CD4-positive, alpha-beta memory T cell (primary cell): Measurements from ENCODE around the gene RBBP8. TPM values are rescaled to one million over a fixed set of nuclear protein-coding genes. Genes with fewer than 3 reads are reported as not detected.
"Not testable (repeated sequence)": the region's sequence is repeated elsewhere in the genome, so short reads cannot be mapped to it uniquely, and the experiment has no call there.

Source experiments
- CTCF ChIA-PET: fragments of 350-600 bp; sonication (Branson Sonifier 250); formaldehyde crosslinking; loops from one replicate; lab custom pipeline; 2021; ENCODE audit warnings: inconsistent platforms; ENCODE audit not compliant: partially characterized antibody; lab: Charles Lee
- POLR2A ChIA-PET: fragments of 350-600 bp; sonication (Branson Sonifier 250); formaldehyde crosslinking; loops from one replicate; lab custom pipeline; 2021; ENCODE audit not compliant: partially characterized antibody; lab: Charles Lee
- DNase-seq, 5 donors: peaks; one replicate each; pipeline versions ENCODE4 v3.0.0 to v3.0.0-alpha.2; 2020 to 2022; ENCODE audit warnings: mixed read lengths in 1 of 5
- H3K27ac ChIP-seq: one replicate; pipeline ENCODE4 v1.7.0; 2013; ENCODE audit warnings: low read depth, low read length
- H3K27me3 ChIP-seq: 2 replicates; pipeline ENCODE4 v1.7.0; 2013; ENCODE audit warnings: mild to moderate bottlenecking, low read length, moderate library complexity; ENCODE audit not compliant: insufficient read depth
- H3K36me3 ChIP-seq: 2 replicates; pipeline ENCODE4 v1.7.0; 2013; ENCODE audit warnings: mild to moderate bottlenecking, low read length, moderate library complexity; ENCODE audit not compliant: insufficient read depth
- H3K4me1 ChIP-seq: 2 replicates; pipeline ENCODE4 v1.7.0; 2013; ENCODE audit warnings: mild to moderate bottlenecking, low read length, moderate library complexity; ENCODE audit not compliant: insufficient read depth
- H3K4me3 ChIP-seq, 2 donors: one replicate each; pipeline ENCODE4 v1.7.0; 2013; ENCODE audit warnings: low read length in 2 of 2, mild to moderate bottlenecking in 1 of 2
- H3K9me3 ChIP-seq, 2 donors: one replicate each; pipeline ENCODE4 v1.7.0; 2013; ENCODE audit warnings: low read length in 2 of 2, control low read depth in 1 of 2; ENCODE audit not compliant: control insufficient read depth in 1 of 2
- H3K27ac Mint-ChIP-seq, 7 donors: one replicate each; pipeline ENCODE4 v1.8.0; 2020 to 2021; ENCODE audit warnings: mixed read lengths in 7 of 7, mild to moderate bottlenecking in 6 of 7, inconsistent platforms in 3 of 7, moderate library complexity in 3 of 7
- H3K27me3 Mint-ChIP-seq, 2 donors: one replicate each; pipeline ENCODE4 v1.8.0; 2020 to 2021; ENCODE audit warnings: mixed read lengths in 2 of 2
- H3K36me3 Mint-ChIP-seq, 2 donors: one replicate each; pipeline ENCODE4 v1.8.0; 2020 to 2021; ENCODE audit warnings: mixed read lengths in 2 of 2, inconsistent platforms in 1 of 2, mild to moderate bottlenecking in 1 of 2
- H3K4me1 Mint-ChIP-seq, 4 donors: one replicate each; pipeline ENCODE4 v1.8.0; 2020 to 2021; ENCODE audit warnings: mixed read lengths in 4 of 4, mild to moderate bottlenecking in 1 of 4
- H3K4me3 Mint-ChIP-seq, 8 donors: one replicate each; pipeline ENCODE4 v1.8.0; 2020 to 2021; ENCODE audit warnings: mixed read lengths in 8 of 8, mild to moderate bottlenecking in 7 of 8, moderate library complexity in 6 of 8, inconsistent platforms in 3 of 8
- H3K9me3 Mint-ChIP-seq, 8 donors: one replicate each; pipeline ENCODE4 v1.8.0; 2020 to 2021; ENCODE audit warnings: mixed read lengths in 8 of 8, mild to moderate bottlenecking in 5 of 8, inconsistent platforms in 3 of 8, moderate library complexity in 1 of 8
- intact Hi-C: fragments of 100-400 bp; cut with micrococcal nuclease; formaldehyde crosslinking; loops from one replicate; pipeline ENCODE4 v1.15.1; 2023
- polyA plus RNA-seq, 2 donors: library from polyadenylated mRNA; unstranded; fragments of 300-500 nt; fragmentation: Illumina TruSeq; gene quantifications; one replicate each; pipeline ENCODE4 v1.2.3, GENCODE V29; 2021
- total RNA-seq, 2 experiments: library from RNA; stranded (reverse); gene quantifications; one replicate each; pipeline ENCODE4 v1.2.3, GENCODE V29; 2021

The RBBP8 gene
- total and polyA plus RNA-seq, 4 experiments from 2014 or later = 1.4 to 3.0 (median 2.5) TPM

DNA sequence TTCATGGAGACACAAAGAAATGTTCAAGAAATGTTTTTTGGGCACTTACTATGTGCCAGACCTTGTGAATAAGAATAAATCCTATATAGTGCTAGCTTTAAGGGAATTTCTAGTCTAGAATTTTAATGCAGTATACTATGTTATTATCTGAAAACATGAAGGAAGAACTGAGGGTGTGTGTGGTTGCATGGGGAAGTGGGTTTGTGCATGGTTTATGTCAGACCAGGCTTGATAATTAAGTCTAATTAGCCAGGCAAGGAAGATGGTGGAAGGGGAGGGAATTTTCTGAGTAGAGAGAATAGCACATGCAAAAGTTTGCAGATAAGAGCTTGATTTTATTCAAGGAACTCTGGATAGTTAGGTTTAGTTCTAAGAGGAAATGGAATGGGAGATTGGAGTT lies 6.5 kb downstream of the RBBP8 start:
- Mint-ChIP-seq H3K4me3 (no peak overlapping the region), H3K27me3 (no peaks in the 10 kb centered on the region), H3K9me3 (no peaks in the 10 kb centered on the region), H3K36me3 (no peaks in the 10 kb centered on the region), H3K4me1 (peaks cover 0 to 2% (median 0%) of the 10 kb centered on the region in 4 donors), H3K27ac (no peak overlapping the region)
- POLR2A ChIA-PET = no interaction called here
- no peaks in the 10 kb centered on the region for H3K36me3 ChIP-seq
- H3K4me1 ChIP-seq = no peaks in the 10 kb centered on the region
- H3K27me3 ChIP-seq = no peaks in the 10 kb centered on the region
- intact Hi-C loops = no loop called here
- H3K4me3 ChIP-seq = no peak overlapping the region
- CTCF ChIA-PET = interaction anchor here (0.7 kb wide), 1 partner anchor 12 kb away, joined by 3 read pairs; no protein-coding TSS in a partner anchor
- no peak overlapping the region for H3K27ac ChIP-seq
- no peaks in the 10 kb centered on the region for H3K9me3 ChIP-seq
- DNase-seq = no peak

DNA sequence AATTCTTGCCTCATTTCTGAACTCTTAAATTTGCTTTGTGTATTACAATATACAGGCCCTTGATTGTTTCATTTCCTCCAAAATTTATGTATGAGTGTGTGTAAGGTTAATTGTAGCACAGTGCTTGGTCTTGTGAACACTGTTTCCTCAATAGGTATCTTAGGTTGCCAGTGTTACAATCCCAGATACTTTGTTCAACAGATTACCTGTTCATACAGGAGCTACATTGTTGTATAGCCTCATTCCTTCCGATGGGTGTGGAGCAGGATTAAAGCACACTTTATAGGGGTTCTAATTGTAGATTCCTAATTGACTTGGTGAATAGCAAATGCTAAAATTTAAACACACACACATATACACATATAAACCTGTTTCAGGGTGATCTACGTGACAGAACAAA lies 10.7 kb downstream of the RBBP8 start:
- ChIA-PET POLR2A (no interaction called here), CTCF (no interaction called here)
- no peak for DNase-seq
- no peak overlapping the region for H3K27ac Mint-ChIP-seq
- intact Hi-C loops = no loop called here
- Histone ChIP-seq H3K4me1 (no peaks in the 10 kb centered on the region), H3K4me3 (no peak overlapping the region), H3K36me3 (no peaks in the 10 kb centered on the region), H3K9me3 (no peaks in the 10 kb centered on the region), H3K27me3 (no peaks in the 10 kb centered on the region), H3K27ac (no peak overlapping the region)
- no peaks in the 10 kb centered on the region for H3K27me3 Mint-ChIP-seq
- H3K9me3 Mint-ChIP-seq = no peaks in the 10 kb centered on the region
- H3K4me3 Mint-ChIP-seq = no peak overlapping the region
- no peaks in the 10 kb centered on the region for H3K36me3 Mint-ChIP-seq
- H3K4me1 Mint-ChIP-seq = peaks cover 0 to 2% (median 0%) of the 10 kb centered on the region in 4 donors

DNA sequence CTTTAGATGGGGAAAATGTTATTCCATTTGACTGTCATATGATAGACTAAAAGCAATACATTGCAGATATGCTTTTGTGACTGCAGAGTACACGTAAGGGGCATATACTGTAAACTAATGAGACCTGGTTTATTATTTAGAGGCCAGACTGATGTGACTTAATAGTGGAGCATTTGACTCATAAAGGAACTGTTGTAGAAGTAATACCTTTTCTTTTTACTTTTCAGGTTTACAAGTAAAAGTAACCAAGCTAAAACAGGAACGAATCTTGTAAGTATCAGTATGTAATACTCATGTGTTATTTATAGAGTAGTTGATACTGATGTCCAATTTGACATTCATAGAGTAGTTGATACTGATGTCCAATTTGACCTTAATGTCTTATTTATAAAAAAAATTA lies 13.1 kb downstream of the RBBP8 start:
- H3K4me1 ChIP-seq = no peaks in the 10 kb centered on the region
- DNase-seq = no peak
- CTCF ChIA-PET = interaction anchor here (2.1 kb wide), 1 partner anchor 11 kb away, joined by 5 read pairs; no protein-coding TSS in a partner anchor
- H3K9me3 Mint-ChIP-seq = no peaks in the 10 kb centered on the region
- H3K4me1 Mint-ChIP-seq = no peaks in the 10 kb centered on the region
- intact Hi-C loops = no loop called here
- H3K4me3 ChIP-seq = no peak overlapping the region
- H3K27me3 ChIP-seq = no peaks in the 10 kb centered on the region
- no peaks in the 10 kb centered on the region for H3K36me3 ChIP-seq
- H3K27me3 Mint-ChIP-seq = no peaks in the 10 kb centered on the region
- H3K9me3 ChIP-seq = no peaks in the 10 kb centered on the region
- POLR2A ChIA-PET = no interaction called here
- no peaks in the 10 kb centered on the region for H3K36me3 Mint-ChIP-seq
- H3K27ac Mint-ChIP-seq = no peak overlapping the region
- H3K27ac ChIP-seq = no peak overlapping the region
- H3K4me3 Mint-ChIP-seq = no peak overlapping the region

DNA sequence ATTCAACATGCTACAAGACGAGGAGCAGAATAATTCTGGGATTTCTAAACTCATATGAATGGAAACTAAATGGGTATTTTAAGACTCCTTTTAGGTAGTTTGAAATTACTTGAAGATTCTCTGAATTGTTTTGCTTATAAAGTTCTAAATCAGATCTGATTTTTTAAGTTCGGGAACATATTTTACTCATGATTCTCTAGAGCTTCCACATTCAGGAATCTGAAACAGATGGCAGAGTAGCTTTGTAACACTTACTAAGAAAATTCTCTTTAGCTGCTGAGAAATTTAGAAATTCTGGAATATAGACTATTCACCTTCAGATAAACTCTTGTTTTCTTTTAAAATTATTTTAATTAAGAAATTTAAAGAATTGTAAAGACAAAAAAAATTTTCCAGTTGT lies 13.7 kb downstream of the RBBP8 start:
- H3K9me3 ChIP-seq = no peaks in the 10 kb centered on the region
- no peak overlapping the region for H3K27ac ChIP-seq
- no peak for DNase-seq
- no peaks in the 10 kb centered on the region for H3K36me3 ChIP-seq
- Mint-ChIP-seq H3K4me1 (no peaks in the 10 kb centered on the region), H3K9me3 (peaks cover 0 to 2% (median 0%) of the 10 kb centered on the region in 8 donors), H3K27me3 (no peaks in the 10 kb centered on the region), H3K27ac (no peak overlapping the region), H3K4me3 (no peak overlapping the region), H3K36me3 (no peaks in the 10 kb centered on the region)
- ChIA-PET CTCF (interaction anchor here (1.4 to 2.1 kb wide), 2 partner anchors 11 to 18 kb away, joined by 4 to 5 read pairs; no protein-coding TSS in a partner anchor), POLR2A (no interaction called here)
- H3K4me1 ChIP-seq = no peaks in the 10 kb centered on the region
- intact Hi-C loops = no loop called here
- H3K27me3 ChIP-seq = no peaks in the 10 kb centered on the region
- H3K4me3 ChIP-seq = no peak overlapping the region

DNA sequence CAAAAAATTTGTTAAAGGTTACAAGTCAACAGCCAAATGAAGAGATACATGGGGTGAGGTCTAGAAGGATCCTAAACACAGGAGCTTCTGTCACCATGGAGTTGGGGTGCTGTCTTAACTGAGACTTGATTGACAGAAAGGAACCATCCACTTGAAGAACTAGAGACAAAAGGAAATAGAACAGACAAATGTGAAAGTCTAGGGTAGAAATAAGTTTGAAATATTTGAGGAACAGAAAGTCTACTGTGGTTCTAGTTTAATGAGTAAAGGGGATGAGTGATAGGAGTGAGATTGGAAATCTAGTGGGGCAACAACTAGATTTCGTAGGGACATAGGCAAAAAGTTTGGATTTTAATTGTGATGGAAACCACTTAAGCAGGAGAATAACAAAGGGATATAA lies 18.7 kb downstream of the RBBP8 start:
- H3K27ac ChIP-seq = no peak overlapping the region
- CTCF ChIA-PET = no interaction called here
- H3K4me3 ChIP-seq = no peak overlapping the region
- intact Hi-C loops = no loop called here
- H3K9me3 Mint-ChIP-seq = peaks cover 0 to 2% (median 0%) of the 10 kb centered on the region in 8 donors
- H3K36me3 Mint-ChIP-seq = peaks cover 2 to 6% of the 10 kb centered on the region in 2 donors
- no peaks in the 10 kb centered on the region for H3K36me3 ChIP-seq
- POLR2A ChIA-PET = no interaction called here
- H3K27me3 Mint-ChIP-seq = no peaks in the 10 kb centered on the region
- no peak for DNase-seq
- H3K9me3 ChIP-seq = no peaks in the 10 kb centered on the region
- no peaks in the 10 kb centered on the region for H3K27me3 ChIP-seq
- no peak overlapping the region for H3K27ac Mint-ChIP-seq
- no peak overlapping the region for H3K4me3 Mint-ChIP-seq
- H3K4me1 ChIP-seq = no peaks in the 10 kb centered on the region
- H3K4me1 Mint-ChIP-seq = peaks cover 0 to 13% (median 5%) of the 10 kb centered on the region in 4 donors

DNA sequence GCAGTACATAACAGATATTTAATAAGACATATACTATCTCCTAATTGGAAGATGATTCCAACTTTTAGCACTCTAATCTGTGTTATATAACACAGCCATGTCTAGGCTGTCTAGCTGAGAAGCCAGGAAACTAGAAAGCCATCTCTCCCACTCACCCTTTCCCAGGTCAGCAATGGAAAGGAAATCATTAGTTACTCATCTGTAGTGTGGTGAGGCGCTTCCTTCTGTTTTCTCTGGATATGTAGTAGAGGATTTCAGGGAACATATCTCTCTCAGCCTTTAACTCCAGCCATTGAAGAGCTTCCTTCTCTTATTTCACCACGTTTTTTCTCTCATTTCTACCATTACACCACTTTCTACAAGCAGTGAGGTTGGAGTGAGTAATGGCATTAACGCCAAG lies 19.4 kb downstream of the RBBP8 start:
- CTCF ChIA-PET = no interaction called here
- Mint-ChIP-seq H3K4me1 (peaks cover 0 to 13% (median 5%) of the 10 kb centered on the region in 4 donors), H3K4me3 (no peak overlapping the region), H3K36me3 (peaks cover 2 to 6% of the 10 kb centered on the region in 2 donors), H3K27ac (no peak overlapping the region), H3K27me3 (no peaks in the 10 kb centered on the region), H3K9me3 (peaks cover 0 to 2% (median 0%) of the 10 kb centered on the region in 8 donors)
- Histone ChIP-seq H3K9me3 (no peaks in the 10 kb centered on the region), H3K27me3 (no peaks in the 10 kb centered on the region), H3K27ac (no peak overlapping the region), H3K4me3 (no peak overlapping the region), H3K36me3 (no peaks in the 10 kb centered on the region), H3K4me1 (no peaks in the 10 kb centered on the region)
- POLR2A ChIA-PET = no interaction called here
- intact Hi-C loops = no loop called here
- no peak for DNase-seq

DNA sequence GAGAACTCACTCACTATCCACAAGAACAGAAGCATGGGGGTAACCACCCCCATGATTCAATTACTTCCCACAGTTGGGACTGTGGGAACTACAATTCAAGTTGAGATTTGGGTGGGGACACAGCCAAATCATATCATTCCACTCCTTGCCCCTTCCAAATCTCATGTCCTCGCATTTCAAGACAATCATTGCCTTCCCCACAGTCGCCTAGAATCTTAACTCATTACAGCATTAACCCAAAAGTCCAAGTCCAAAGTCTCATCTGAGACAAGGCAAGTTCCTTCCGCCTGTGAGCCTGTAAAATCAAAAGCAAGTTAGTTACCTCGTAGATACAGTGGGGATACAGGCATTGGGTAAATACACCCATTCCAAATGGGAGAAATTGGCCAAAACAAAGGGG lies 20.9 kb downstream of the RBBP8 start:
- H3K36me3 ChIP-seq, H3K4me3 Mint-ChIP-seq, H3K9me3 ChIP-seq, H3K9me3 Mint-ChIP-seq, H3K27ac Mint-ChIP-seq, POLR2A ChIA-PET, H3K27ac ChIP-seq, H3K4me3 ChIP-seq, H3K27me3 ChIP-seq, DNase-seq, H3K27me3 Mint-ChIP-seq, H3K4me1 ChIP-seq, H3K36me3 Mint-ChIP-seq, intact Hi-C loops: not testable (repeated sequence)
- CTCF ChIA-PET = interaction anchor here (1.0 kb wide), 2 partner anchors 25 to 29 kb away, joined by 3 read pairs; no protein-coding TSS in a partner anchor
- peaks cover 0 to 13% (median 7%) of the 10 kb centered on the region in 4 donors for H3K4me1 Mint-ChIP-seq
